MM.1S (cell line): ENCODE measurements around the gene TSPAN33.
"Not testable (repeated sequence)": the region's sequence is repeated elsewhere in the genome, so short reads cannot be mapped to it uniquely, and the experiment has no call there.

ENCODE experiments used
- DNase-seq: peaks from one replicate; pipeline ENCODE4 v3.0.0-alpha.2; 2015
- H2AFZ ChIP-seq: fragments of 300-600 bp; sonication (generic); 2 replicates; pipeline ENCODE4 v1.6.0; 2016; ENCODE audit warnings: antibody characterized with exemption, low read length
- H3F3A ChIP-seq: fragments of 300-600 bp; sonication (generic); 2 replicates; pipeline ENCODE4 v1.6.1; 2016; ENCODE audit warnings: mild to moderate bottlenecking, antibody characterized with exemption, low read length, moderate library complexity, mixed read lengths; ENCODE audit not compliant: insufficient read depth
- H3K27ac ChIP-seq: fragments of 300-600 bp; sonication (generic); 2 replicates; pipeline ENCODE4 v1.5.1; 2016; ENCODE audit warnings: mild to moderate bottlenecking, low read length
- H3K27me3 ChIP-seq: fragments of 300-600 bp; sonication (generic); replicated peaks from 2 replicates; pipeline ENCODE4 v1.6.0; 2016; ENCODE audit warnings: low read length; ENCODE audit not compliant: insufficient read depth
- H3K36me3 ChIP-seq: fragments of 300-600 bp; sonication (generic); replicated peaks from 2 replicates; pipeline ENCODE4 v1.6.1; 2016; ENCODE audit warnings: mild to moderate bottlenecking, low read length, mixed read lengths; ENCODE audit not compliant: insufficient read depth
- H3K4me1 ChIP-seq: fragments of 300-600 bp; sonication (generic); 2 replicates; pipeline ENCODE4 v1.6.1; 2016; ENCODE audit warnings: low read length, mixed read lengths
- H3K4me2 ChIP-seq: fragments of 300-600 bp; sonication (generic); 2 replicates; pipeline ENCODE4 v1.6.0; 2016; ENCODE audit warnings: low read depth, low read length
- H3K4me3 ChIP-seq: fragments of 300-600 bp; sonication (generic); 2 replicates; pipeline ENCODE4 v1.5.1; 2016; ENCODE audit warnings: low read length, mixed read lengths
- H3K79me2 ChIP-seq: fragments of 300-600 bp; sonication (generic); 2 replicates; pipeline ENCODE4 v1.6.1; 2016; ENCODE audit warnings: mixed run types, low read length, mixed read lengths
- H3K9ac ChIP-seq: fragments of 300-600 bp; sonication (generic); 2 replicates; pipeline ENCODE4 v1.6.1; 2016; ENCODE audit warnings: low read length, mixed read lengths
- H3K9me2 ChIP-seq: fragments of 300-600 bp; sonication (generic); replicated peaks from 2 replicates; pipeline ENCODE4 v1.6.1; 2016; ENCODE audit warnings: mild to moderate bottlenecking, low read length, mixed read lengths; ENCODE audit not compliant: insufficient read depth
- H3K9me3 ChIP-seq: fragments of 300-600 bp; sonication (generic); replicated peaks from 2 replicates; pipeline ENCODE4 v1.6.1; 2016; ENCODE audit warnings: mild to moderate bottlenecking, low read length, mixed read lengths; ENCODE audit not compliant: insufficient read depth
- H4K20me1 ChIP-seq: fragments of 300-600 bp; sonication (generic); 2 replicates; pipeline ENCODE4 v1.6.1; 2016; ENCODE audit warnings: mild to moderate bottlenecking, low read length, moderate library complexity, mixed read lengths; ENCODE audit not compliant: insufficient read depth
- EZH2 ChIP-seq: fragments of 300-600 bp; sonication (generic); optimal IDR thresholded peaks from 2 replicates; pipeline ENCODE3; 2017; ENCODE audit warnings: low read depth, mild to moderate bottlenecking, antibody characterized with exemption, low read length, mixed read lengths
- EZH2phosphoT487 ChIP-seq: fragments of 300-600 bp; sonication (generic); IDR thresholded peaks from 2 replicates; pipeline ENCODE4 v1.6.1; 2018; ENCODE audit warnings: antibody characterized with exemption, low read length
- TF ChIP-seq, protein P1 (sequence below): fragments of 300-600 bp; sonication (generic); IDR thresholded peaks from 2 replicates; pipeline ENCODE4 v1.5.1; 2016; ENCODE audit warnings: antibody characterized with exemption, low read length, mixed read lengths

TSPAN33 gene

GRCh38 chr7:129115676-129116075, 28.8 kb upstream of the TSPAN33 start:
- H2AFZ ChIP-seq: no peak overlapping the region
- TF ChIP-seq, protein P1, sequence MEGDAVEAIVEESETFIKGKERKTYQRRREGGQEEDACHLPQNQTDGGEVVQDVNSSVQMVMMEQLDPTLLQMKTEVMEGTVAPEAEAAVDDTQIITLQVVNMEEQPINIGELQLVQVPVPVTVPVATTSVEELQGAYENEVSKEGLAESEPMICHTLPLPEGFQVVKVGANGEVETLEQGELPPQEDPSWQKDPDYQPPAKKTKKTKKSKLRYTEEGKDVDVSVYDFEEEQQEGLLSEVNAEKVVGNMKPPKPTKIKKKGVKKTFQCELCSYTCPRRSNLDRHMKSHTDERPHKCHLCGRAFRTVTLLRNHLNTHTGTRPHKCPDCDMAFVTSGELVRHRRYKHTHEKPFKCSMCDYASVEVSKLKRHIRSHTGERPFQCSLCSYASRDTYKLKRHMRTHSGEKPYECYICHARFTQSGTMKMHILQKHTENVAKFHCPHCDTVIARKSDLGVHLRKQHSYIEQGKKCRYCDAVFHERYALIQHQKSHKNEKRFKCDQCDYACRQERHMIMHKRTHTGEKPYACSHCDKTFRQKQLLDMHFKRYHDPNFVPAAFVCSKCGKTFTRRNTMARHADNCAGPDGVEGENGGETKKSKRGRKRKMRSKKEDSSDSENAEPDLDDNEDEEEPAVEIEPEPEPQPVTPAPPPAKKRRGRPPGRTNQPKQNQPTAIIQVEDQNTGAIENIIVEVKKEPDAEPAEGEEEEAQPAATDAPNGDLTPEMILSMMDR: no peak
- no peak for TF ChIP-seq EZH2
- TF ChIP-seq EZH2phosphoT487: no peak
- H3K4me1 ChIP-seq: peaks cover 13% of the 10 kb centered on the region
- H3K27me3 ChIP-seq: no peaks in the 10 kb centered on the region
- H3K9me2 ChIP-seq: no peaks in the 10 kb centered on the region
- no peak for DNase-seq
- H3K27ac ChIP-seq: no peak overlapping the region
- no peaks in the 10 kb centered on the region for H3K79me2 ChIP-seq
- H3K36me3 ChIP-seq: no peaks in the 10 kb centered on the region
- no peak overlapping the region for H3K4me2 ChIP-seq
- H3F3A ChIP-seq: peaks cover 5% of the 10 kb centered on the region; the same call in 1 of the 2 replicates
- H3K4me3 ChIP-seq: no peak overlapping the region
- no peak overlapping the region for H3K9ac ChIP-seq
- no peaks in the 10 kb centered on the region for H4K20me1 ChIP-seq
- no peaks in the 10 kb centered on the region; the same call in 1 of the 2 replicates for H3K9me3 ChIP-seq

- TF ChIP-seq EZH2 (no peak), EZH2phosphoT487 (no peak)
- TF ChIP-seq, protein P1: no peak
- Histone ChIP-seq H3K27me3 (no peaks in the 10 kb centered on the region), H3K79me2 (no peaks in the 10 kb centered on the region), H3K27ac (no peak overlapping the region), H3K9me3 (no peaks in the 10 kb centered on the region; the same call in 1 of the 2 replicates), H4K20me1 (no peaks in the 10 kb centered on the region), H3K9me2 (no peaks in the 10 kb centered on the region), H3K4me3 (no peak overlapping the region), H3K9ac (no peak overlapping the region), H3K4me2 (no peak overlapping the region), H3F3A (peaks cover 27% of the 10 kb centered on the region), H3K4me1 (peaks cover 26% of the 10 kb centered on the region), H3K36me3 (no peaks in the 10 kb centered on the region), H2AFZ (no peak overlapping the region)
- DNase-seq: no peak
Observed at GRCh38 chr7:129118182-129118581, 26.3 kb upstream of the TSPAN33 start.

DNA sequence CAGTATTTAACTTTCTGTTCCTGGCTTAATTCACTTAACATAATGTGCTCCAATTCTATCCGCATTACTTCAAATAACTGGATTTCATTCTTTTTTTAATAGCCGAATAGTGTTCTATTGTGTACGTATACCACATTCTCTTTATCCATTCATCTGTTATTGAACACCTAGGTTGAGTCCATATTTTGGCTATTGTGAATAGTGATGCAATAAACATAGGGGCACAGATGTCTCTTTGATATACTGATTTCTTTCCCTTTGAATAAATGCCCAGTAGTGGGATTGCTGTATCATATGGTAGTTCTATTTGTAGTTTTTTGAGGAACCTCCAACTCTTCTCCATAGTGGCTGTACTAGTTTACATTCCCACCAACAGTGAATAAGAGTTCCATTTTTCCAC, 25.5 kb upstream of the TSPAN33 start:
- H3K9me3 ChIP-seq: no peaks in the 10 kb centered on the region; the same call in 1 of the 2 replicates
- TF ChIP-seq, protein P1: no peak
- no peak for TF ChIP-seq EZH2phosphoT487
- TF ChIP-seq EZH2: no peak
- no peak overlapping the region for H3K27ac ChIP-seq
- no peak overlapping the region for H3K4me2 ChIP-seq
- H3K9me2 ChIP-seq: no peaks in the 10 kb centered on the region
- H4K20me1 ChIP-seq: no peaks in the 10 kb centered on the region
- H3K27me3 ChIP-seq: no peaks in the 10 kb centered on the region
- H3F3A ChIP-seq: peaks cover 35% of the 10 kb centered on the region
- H3K79me2 ChIP-seq: no peaks in the 10 kb centered on the region
- DNase-seq: no peak
- no peak overlapping the region for H3K9ac ChIP-seq
- no peaks in the 10 kb centered on the region for H3K36me3 ChIP-seq
- peaks cover 31% of the 10 kb centered on the region for H3K4me1 ChIP-seq
- H2AFZ ChIP-seq: no peak overlapping the region
- H3K4me3 ChIP-seq: no peak overlapping the region

- not testable (repeated sequence) for DNase-seq, H3K36me3 ChIP-seq, H3K27me3 ChIP-seq, H3K9me3 ChIP-seq, H3K9me2 ChIP-seq, H4K20me1 ChIP-seq, H3K79me2 ChIP-seq
- peak overlapping the region; percentile 95 for H3K27ac ChIP-seq
- peak overlapping the region; percentile 89 for H3K4me2 ChIP-seq
- peak overlapping the region; percentile 5; the same call in 1 of the 2 replicates for H3K4me3 ChIP-seq
- H3F3A ChIP-seq: peaks cover 40% of the 10 kb centered on the region
- peaks cover 41% of the 10 kb centered on the region for H3K4me1 ChIP-seq
- H3K9ac ChIP-seq: peak overlapping the region; percentile 71; the same call in 1 of the 2 replicates
- peak overlapping the region; percentile 66 for H2AFZ ChIP-seq
Observed at GRCh38 chr7:129121501-129122077, 22.9 kb upstream of the TSPAN33 start.
